Measurements from ENCODE around the gene STXBP3.

STXBP3 gene

GRCh38 chr1:108858230-108858950 is 111.9 kb downstream of the STXBP3 start:
- Histone ChIP-seq H3K36me3 (ENCODE audit: control insufficient read depth in 4 of 4, insufficient read depth in 4 of 4, low read length in 3 of 4) (no peaks in the 10 kb centered on the region), H3K27me3 (replicated peaks in 2 of 5; ENCODE audit: control insufficient read depth in 4 of 5, insufficient read depth in 5 of 5, low read length in 4 of 5) (no peaks in the 10 kb centered on the region), H3K9me3 (ENCODE audit: control extremely low read depth in 1 of 5, control insufficient read depth in 4 of 5, insufficient read depth in 2 of 5, low read depth in 1 of 5, low read length in 4 of 5) (no peaks in the 10 kb centered on the region), H3K4me1 (ENCODE audit: control extremely low read depth in 1 of 4, control insufficient read depth in 4 of 4, insufficient read depth in 4 of 4, low read length in 3 of 4) (peaks cover 10 to 45% (median 29%) of the 10 kb centered on the region in 4 experiments), H3K27ac (ENCODE audit: insufficient read depth in 1 of 2, low read depth in 1 of 2, low read length in 2 of 2, poor library complexity in 1 of 2, severe bottlenecking in 2 of 2) (no peak overlapping the region), H3K4me3 (ENCODE audit: control insufficient read depth in 1 of 7, extremely low read depth in 1 of 7, insufficient read depth in 4 of 7, low read depth in 2 of 7, low read length in 6 of 7) (no peak overlapping the region)
- POLR2A ChIA-PET: no interaction called here
- WGBS (ENCODE audit: insufficient coverage): 67% methylated on average over 3 of the region's 6 CpGs
- CTCF ChIA-PET: interaction anchor here (0.6 to 18.2 kb wide), 3 partner anchors 17 to 38 kb away, joined by 3 to 244 read pairs (median 4); no protein-coding TSS in a partner anchor
- no peak for DNase-seq
